Measurements from ENCODE around the gene ERCC3.
"Not testable (repeated sequence)": the region's sequence is repeated elsewhere in the genome, so short reads cannot be mapped to it uniquely, and the experiment has no call there.

ERCC3 gene

GRCh38 chr2:127277028-127277427 is 16.9 kb downstream of the ERCC3 start:
- DNase-seq: no peak

- DNase-seq: no peak
These were observed 18.2 kb downstream of the ERCC3 start for GRCh38 chr2:127275789-127276188.

GRCh38 chr2:127275356-127275755 is 18.6 kb downstream of the ERCC3 start:
- DNase-seq: no peak

- no peak for DNase-seq
These were observed 23.3 kb downstream of the ERCC3 start for GRCh38 chr2:127270663-127271062.

GRCh38 chr2:127261804-127262406 is 32.0 kb downstream of the ERCC3 start:
- DNase-seq: no peak

- no peak for DNase-seq
These were observed 34.6 kb downstream of the ERCC3 start for GRCh38 chr2:127259355-127259754.

GRCh38 chr2:127256866-127257265 is 37.1 kb downstream of the ERCC3 start:
- DNase-seq: no peak

GRCh38 chr2:127256381-127256780 is 37.6 kb downstream of the ERCC3 start:
- DNase-seq: no peak

- DNase-seq: no peak
These were observed 38.2 kb downstream of the ERCC3 start for GRCh38 chr2:127255721-127256120.

GRCh38 chr2:127255146-127255545 is 38.8 kb downstream of the ERCC3 start:
- DNase-seq: no peak

GRCh38 chr2:127254386-127254981 is 39.5 kb downstream of the ERCC3 start:
- no peak for DNase-seq

GRCh38 chr2:127241184-127241583 is 52.8 kb downstream of the ERCC3 start:
- DNase-seq: not testable (repeated sequence)

- no peak for DNase-seq
These were observed 54.5 kb downstream of the ERCC3 start for GRCh38 chr2:127239395-127239794.

GRCh38 chr2:127237768-127238167 is 56.2 kb downstream of the ERCC3 start:
- DNase-seq: not testable (repeated sequence)

- no peak for DNase-seq
These were observed 58.8 kb downstream of the ERCC3 start for GRCh38 chr2:127235082-127235702.

GRCh38 chr2:127233710-127234109 is 60.2 kb downstream of the ERCC3 start:
- no peak for DNase-seq

- no peak for DNase-seq
These were observed 62.6 kb downstream of the ERCC3 start for GRCh38 chr2:127231130-127231865.

GRCh38 chr2:127229555-127229954 is 64.4 kb downstream of the ERCC3 start:
- DNase-seq: no peak

GRCh38 chr2:127228102-127228501 is 65.8 kb downstream of the ERCC3 start:
- DNase-seq: no peak

- DNase-seq: not testable (repeated sequence)
These were observed 66.7 kb downstream of the ERCC3 start for GRCh38 chr2:127227264-127227660.

GRCh38 chr2:127226520-127227263 is 67.3 kb downstream of the ERCC3 start:
- DNase-seq: peak; percentile 72

GRCh38 chr2:127226132-127226519 is 67.8 kb downstream of the ERCC3 start:
- no peak for DNase-seq

Measured in T1000 (cell line).